H1 (cell line): ENCODE data around the gene CHRM4. TPM values are rescaled to one million over a fixed set of nuclear protein-coding genes. Genes with fewer than 3 reads are reported as not detected.

Experiments
- CREB1 ChIP-seq: IDR thresholded peaks from 2 replicates; pipeline ENCODE4 v1.6.1; 2012; ENCODE audit warnings: inconsistent platforms
- RAD21 ChIP-seq, 2 experiments: IDR thresholded peaks in 1 of 2; conservative IDR thresholded peaks in 1 of 2; 2 replicates each; pipeline ENCODE4 v1.6.1; 2011; ENCODE audit warnings: low read depth in 2 of 2, low read length in 2 of 2, improper control_type of control experiment in 1 of 2, inconsistent platforms in 1 of 2, mild to moderate bottlenecking in 1 of 2, moderate library complexity in 1 of 2
- polyA plus RNA-seq, 7 experiments: library from polyadenylated mRNA; depleted of rRNA in 3 of 7; stranded (reverse) in 5 of 7; unstranded in 2 of 7; fragments of >200 nt in 5 of 7; fragments of 200-250 nt in 2 of 7; gene quantifications; 1 replicate in 5 of 7; 2 replicates in 1 of 7; 4 replicates in 1 of 7; pipeline versions ENCODE4 v1.2.1 to v1.2.3, GENCODE V29; 2011 to 2013; ENCODE audit warnings: missing spikeins in 2 of 7, mixed read lengths in 2 of 7
- total RNA-seq: library from RNA; stranded (reverse); fragmentation: NEBNext Ultra II Directional; extraction: Animal tissue kit (Norgen Biotek cat#: 25700); gene quantifications from 2 replicates; pipeline ENCODE4 v1.2.1, GENCODE V29; 2021

Gene CHRM4
- total and polyA plus RNA-seq, 2 of the 8 experiments (the other 6 are each of a cell fraction or from before 2014, with no cell fraction given), result 1.1 to 1.3 TPM

- peak; percentile 64 to 72 for TF ChIP-seq RAD21 (IDR thresholded peaks at IDR 0.05 in 1 of 2, conservative IDR thresholded peaks at IDR 0.05 in 1 of 2; ENCODE audit: low read depth in 2 of 2, low read length in 2 of 2)
- peak; percentile 44; the same call in 1 of the 2 replicates for TF ChIP-seq CREB1
These were observed 24.2 kb downstream of the CHRM4 start (continued) for GRCh38 chr11:46367244-46367915.
